Ishikawa (cell line): ENCODE measurements around the gene TRIM2.

Experiments
- CEBPB ChIP-seq: IDR thresholded peaks from 2 replicates; pipeline ENCODE4 v1.6.1; 2012
- CREB1 ChIP-seq: IDR thresholded peaks from 2 replicates; pipeline ENCODE4 v1.6.1; 2012; ENCODE audit warnings: low read depth
- EGR1 ChIP-seq: IDR thresholded peaks from 2 replicates; pipeline ENCODE4 v1.6.1; 2012
- EP300 ChIP-seq: IDR thresholded peaks from 2 replicates; pipeline ENCODE4 v1.6.1; 2012; ENCODE audit warnings: borderline replicate concordance
- FOXM1 ChIP-seq: IDR thresholded peaks from 2 replicates; pipeline ENCODE4 v1.6.1; 2012; ENCODE audit warnings: low read depth, borderline replicate concordance
- MAX ChIP-seq: IDR thresholded peaks from 2 replicates; pipeline ENCODE4 v1.6.1; 2012
- NFIC ChIP-seq: IDR thresholded peaks from 2 replicates; pipeline ENCODE4 v1.6.1; 2012
- RAD21 ChIP-seq: IDR thresholded peaks from 2 replicates; pipeline ENCODE4 v1.6.1; 2012; ENCODE audit warnings: low read depth
- REST ChIP-seq: IDR thresholded peaks from 2 replicates; pipeline ENCODE4 v1.6.1; 2012; ENCODE audit warnings: low read depth, mild to moderate bottlenecking
- TAF1 ChIP-seq: IDR thresholded peaks from 2 replicates; pipeline ENCODE4 v1.6.1; 2012; ENCODE audit warnings: low read depth, mild to moderate bottlenecking
- TCF12 ChIP-seq: IDR thresholded peaks from 2 replicates; pipeline ENCODE4 v1.6.1; 2012; ENCODE audit warnings: low read depth
- TEAD4 ChIP-seq: IDR thresholded peaks from 2 replicates; pipeline ENCODE4 v1.6.1; 2012
- USF1 ChIP-seq: IDR thresholded peaks from 2 replicates; pipeline ENCODE4 v1.6.1; 2012
- YY1 ChIP-seq: IDR thresholded peaks from 2 replicates; pipeline ENCODE4 v1.6.1; 2012; ENCODE audit warnings: low read depth
- ZBTB7A ChIP-seq: IDR thresholded peaks from 2 replicates; pipeline ENCODE4 v1.6.1; 2012; ENCODE audit warnings: low read depth

The TRIM2 gene

GRCh38 chr4:153215921-153216320 lies 11.7 kb downstream of the TRIM2 start:
- no peak for TF ChIP-seq YY1
- no peak for TF ChIP-seq RAD21
- TF ChIP-seq TAF1 = no peak
- TF ChIP-seq NFIC = no peak
- no peak for TF ChIP-seq CEBPB
- no peak for TF ChIP-seq REST
- TF ChIP-seq ZBTB7A = no peak
- no peak for TF ChIP-seq USF1
- TF ChIP-seq EGR1 = no peak
- no peak for TF ChIP-seq EP300
- TF ChIP-seq FOXM1 = no peak
- no peak for TF ChIP-seq CREB1
- no peak for TF ChIP-seq TEAD4
- TF ChIP-seq TCF12 = no peak
- no peak for TF ChIP-seq MAX

- TF ChIP-seq YY1 = no peak
- TF ChIP-seq CEBPB = no peak
- no peak for TF ChIP-seq NFIC
- no peak for TF ChIP-seq MAX
- TF ChIP-seq TCF12 = no peak
- no peak for TF ChIP-seq TAF1
Observed at GRCh38 chr4:153216546-153216945, 12.3 kb downstream of the TRIM2 start.

GRCh38 chr4:153217440-153217839 lies 13.2 kb downstream of the TRIM2 start:
- TF ChIP-seq ZBTB7A (no peak), EGR1 (no peak), RAD21 (no peak), USF1 (no peak), TEAD4 (no peak)

GRCh38 chr4:153218961-153219360 lies 14.7 kb downstream of the TRIM2 start:
- no peak for TF ChIP-seq CREB1
- TF ChIP-seq TEAD4 = no peak
- no peak for TF ChIP-seq FOXM1
- no peak for TF ChIP-seq USF1
- no peak for TF ChIP-seq YY1
- no peak for TF ChIP-seq TAF1
- no peak for TF ChIP-seq RAD21

- TF ChIP-seq TEAD4 (no peak), EGR1 (no peak), ZBTB7A (no peak), CEBPB (no peak), REST (no peak), NFIC (no peak), RAD21 (no peak), YY1 (no peak), EP300 (no peak), CREB1 (no peak)
Observed at GRCh38 chr4:153220682-153221395, 16.6 kb downstream of the TRIM2 start.

GRCh38 chr4:153221783-153222706 lies 17.8 kb downstream of the TRIM2 start:
- TF ChIP-seq ZBTB7A (no peak), FOXM1 (no peak), NFIC (no peak), REST (no peak), TEAD4 (no peak), MAX (no peak), EP300 (no peak), CEBPB (no peak), YY1 (no peak), TAF1 (no peak), CREB1 (no peak)
